HuH-7.5 (cell line): Measurements from ENCODE around the gene PTCH2.
A peak's percentile ranks its signal among the peaks of the same experiment; 100 is the strongest.
"Not testable (repeated sequence)": the region's sequence is repeated elsewhere in the genome, so short reads cannot be mapped to it uniquely, and the experiment has no call there.

Experiments
- DNase-seq: peaks from one replicate; pipeline ENCODE4 v3.0.0; 2011; ENCODE audit warnings: low spot score

Gene PTCH2

DNA sequence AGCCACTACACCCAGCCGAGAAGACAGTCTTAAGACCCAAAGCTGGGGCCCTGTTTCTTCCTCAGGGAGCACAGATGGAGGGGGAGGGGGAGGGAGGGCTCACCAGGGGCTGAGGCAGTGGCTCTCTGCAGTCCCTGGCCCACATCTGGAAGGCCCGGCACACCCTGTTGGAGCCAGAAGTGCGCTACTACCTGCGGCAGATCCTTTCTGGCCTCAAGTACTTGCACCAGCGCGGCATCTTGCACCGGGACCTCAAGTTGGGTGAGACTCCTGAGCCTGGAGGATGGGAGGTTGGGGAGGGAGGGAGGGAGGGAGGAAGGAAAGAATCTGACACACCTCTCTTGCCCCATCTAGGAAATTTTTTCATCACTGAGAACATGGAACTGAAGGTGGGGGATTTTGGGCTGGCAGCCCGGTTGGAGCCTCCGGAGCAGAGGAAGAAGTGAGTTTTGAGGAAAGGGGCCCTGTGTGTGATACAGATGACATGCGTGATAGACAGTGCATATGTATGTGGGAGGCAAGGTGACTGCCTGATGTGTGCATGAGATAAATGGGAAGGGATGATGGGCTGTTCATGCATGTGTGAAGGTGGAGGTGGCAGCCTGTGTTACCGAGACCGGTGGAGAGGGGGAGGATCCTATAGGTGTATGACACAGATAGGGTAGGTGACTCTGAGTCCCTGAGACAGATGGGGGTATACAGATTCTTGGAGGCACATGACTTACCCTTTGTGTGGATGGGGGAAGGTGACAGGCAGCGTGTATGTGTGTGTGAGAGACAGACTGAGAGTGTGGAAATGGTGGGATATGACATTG lies 41.4 kb downstream of the PTCH2 start:
- DNase-seq, result no peak

DNA sequence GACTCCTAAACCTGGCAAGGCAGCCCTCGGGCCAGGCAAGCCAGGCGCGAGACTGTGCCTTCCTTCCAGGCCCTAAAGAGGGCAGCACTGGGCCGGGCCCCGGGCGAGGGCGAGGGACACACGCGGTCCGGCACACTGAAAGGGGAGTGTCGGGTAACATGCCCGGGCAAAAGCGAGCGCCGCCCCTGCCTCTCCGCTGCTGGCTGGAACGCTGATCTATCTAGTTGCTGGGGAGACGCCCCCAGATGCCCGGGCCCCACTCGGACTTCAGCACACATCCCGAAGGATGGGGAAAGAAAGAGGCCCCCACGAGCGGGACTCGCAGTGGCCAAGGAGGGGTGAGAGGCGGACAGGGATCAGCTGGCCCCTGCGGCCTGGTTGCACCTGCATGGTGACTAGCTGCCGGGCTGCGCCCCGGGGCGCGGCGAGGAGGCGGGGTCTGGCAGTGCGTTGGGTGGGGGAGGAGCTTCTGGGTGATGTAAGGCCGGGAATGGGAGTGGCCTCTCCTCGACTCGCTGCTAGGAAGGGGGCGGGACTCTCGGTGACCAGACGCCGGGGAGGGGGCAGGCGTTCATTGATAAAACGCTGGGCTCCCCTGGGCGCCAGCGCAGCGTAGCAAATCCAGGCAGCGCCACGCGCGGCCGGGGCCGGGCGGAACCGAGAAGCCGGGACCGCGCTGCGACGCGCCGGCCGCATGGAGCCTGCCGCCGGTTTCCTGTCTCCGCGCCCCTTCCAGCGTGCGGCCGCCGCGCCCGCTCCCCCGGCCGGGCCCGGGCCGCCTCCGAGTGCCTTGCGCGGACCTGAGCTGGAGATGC lies 43.1 kb downstream of the PTCH2 start, which contains the start of gene PLK3:
Gene PLK3, plus strand, starts transcription at position 608 of the 815 bp plus-strand sequence. Its CDS starts 87 bp downstream, at position 695.
- peak; percentile 95 for DNase-seq

DNA sequence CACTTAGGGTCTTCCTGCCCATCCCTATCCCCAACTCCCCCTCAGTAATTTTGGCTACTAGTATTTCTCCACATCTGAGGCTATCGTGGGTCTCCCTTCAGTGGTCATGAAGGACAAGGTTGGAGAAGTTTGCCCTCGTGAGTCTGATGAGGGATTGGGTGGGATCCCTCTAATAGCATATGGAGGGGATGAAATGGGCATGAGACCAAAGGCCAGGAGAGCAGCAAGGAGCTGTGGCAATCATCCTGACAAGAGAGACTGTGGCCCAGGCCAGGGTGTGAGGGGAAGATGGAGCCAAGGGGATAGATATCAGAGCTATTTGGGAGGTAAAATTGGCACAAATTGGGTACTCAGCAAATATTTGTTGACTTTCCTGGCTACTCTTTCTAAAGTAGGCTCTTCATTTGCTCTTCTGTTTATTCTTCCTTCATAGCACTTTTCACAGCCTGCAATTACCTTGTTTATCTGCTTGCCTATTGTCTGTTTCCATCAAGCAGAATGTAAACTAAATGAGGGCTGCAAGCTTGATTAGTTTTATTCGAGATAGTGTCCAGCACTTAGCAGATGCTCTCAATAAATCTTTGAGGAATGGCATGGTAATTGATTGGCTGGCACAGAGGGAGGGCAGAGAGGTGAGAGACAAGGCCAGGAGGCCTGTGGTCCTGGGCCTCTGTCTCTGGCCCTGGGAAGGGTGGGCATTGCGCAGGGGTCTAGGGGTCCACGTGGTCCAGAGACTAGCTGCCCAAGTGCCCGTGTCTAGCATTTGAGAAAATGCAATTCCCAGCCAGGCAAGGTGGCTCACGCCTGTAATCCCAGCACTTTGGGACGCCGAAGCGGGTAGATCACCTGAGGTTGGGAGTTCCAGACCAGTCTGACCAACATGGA lies 44.3 kb downstream of the PTCH2 start:
- no peak for DNase-seq

DNA sequence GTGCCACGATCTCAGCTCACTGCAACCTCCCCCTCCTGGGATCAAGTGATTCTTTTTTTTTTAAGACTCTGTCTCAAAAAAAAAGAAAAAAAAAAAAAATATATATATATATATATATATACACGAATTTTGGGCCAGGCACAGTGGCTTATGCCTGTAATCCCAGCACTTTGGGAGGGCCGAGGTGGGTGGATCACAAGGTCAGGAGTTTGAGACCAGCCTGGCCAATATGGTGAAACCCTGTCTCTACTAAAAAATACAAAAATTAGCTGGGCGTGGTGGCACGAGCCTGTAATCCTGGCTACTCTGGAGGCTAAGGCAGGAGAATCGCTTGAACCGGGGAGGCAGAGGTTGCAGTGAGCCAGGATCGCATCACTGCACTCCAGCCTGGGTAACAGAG lies 45.2 kb downstream of the PTCH2 start:
- DNase-seq, result not testable (repeated sequence)

DNA sequence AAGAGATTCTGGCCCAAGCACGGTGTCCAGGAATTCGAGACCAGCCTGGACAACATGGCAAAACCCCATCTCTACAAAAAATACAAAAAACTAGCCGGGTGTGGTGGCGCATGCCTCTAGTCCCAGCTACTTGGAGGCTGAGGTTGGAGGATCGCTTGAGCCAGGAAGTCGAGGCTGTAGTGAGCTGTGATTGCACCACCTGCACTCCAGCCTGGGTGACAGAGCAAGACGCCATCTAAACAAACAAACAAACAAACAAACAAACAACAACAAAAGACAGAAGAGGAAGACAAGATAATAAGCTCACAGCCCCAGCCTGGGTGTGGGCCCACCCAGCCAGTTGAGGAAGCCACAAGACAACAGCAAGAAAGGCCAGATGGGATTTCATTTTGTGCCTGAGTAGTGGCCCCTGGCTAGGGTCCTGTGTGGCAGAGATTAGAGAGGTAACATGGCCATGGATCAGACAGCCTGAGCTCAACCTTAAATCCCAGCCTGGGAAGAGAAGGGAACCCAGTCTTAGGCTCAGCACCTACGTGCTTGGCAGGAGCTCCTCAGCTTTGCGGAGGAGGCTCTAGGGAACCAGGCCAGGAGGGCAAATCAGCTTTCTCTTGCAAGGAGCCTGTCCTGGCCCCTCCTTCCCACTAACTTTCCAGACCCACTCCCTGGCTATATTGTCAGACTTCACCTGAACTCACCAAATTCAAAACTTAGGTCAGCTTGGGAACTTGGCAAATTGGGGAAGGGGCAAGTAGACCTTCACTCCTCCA lies 50.1 kb downstream of the PTCH2 start:
- no peak for DNase-seq

DNA sequence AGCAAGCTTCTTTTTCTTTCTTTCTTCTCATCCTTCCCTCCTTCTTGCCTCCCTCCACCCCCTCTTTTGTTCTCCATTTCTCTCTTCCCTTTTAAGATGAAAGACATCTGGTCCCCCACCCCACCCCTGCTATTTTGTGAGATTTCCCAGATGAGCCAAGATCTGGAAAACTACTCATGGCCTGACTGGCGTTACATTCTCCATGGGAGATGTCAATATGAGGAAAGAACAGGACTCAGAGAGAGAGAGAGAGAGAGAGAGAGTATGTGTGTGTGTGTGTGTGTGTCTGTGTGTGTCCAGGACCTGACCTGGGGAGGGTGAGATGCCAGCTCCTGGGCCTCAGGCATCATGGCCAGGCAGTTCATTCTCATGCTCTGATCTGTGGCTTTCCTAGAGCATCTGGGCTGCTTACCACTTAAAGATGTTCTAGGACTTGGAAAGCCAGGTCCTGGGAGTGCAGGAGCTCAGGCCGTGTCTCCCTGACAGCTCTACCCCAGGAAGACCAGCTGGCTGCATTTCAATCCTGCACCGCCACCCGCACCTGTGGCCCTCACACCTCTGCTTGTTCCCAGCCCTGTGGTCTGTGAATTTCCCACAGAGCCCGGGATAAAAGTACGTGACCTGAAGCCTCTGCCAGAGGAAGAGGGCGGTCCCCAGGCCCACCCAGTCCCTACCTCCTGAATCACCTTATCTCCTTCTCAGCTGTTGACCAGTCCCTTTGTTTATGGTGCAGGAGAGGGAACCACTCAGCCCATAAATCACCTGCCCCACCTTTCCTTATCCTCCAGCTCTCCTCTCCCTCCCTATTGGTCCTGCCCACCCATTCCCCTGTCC lies 51.9 kb downstream of the PTCH2 start:
- DNase-seq, result no peak

DNA sequence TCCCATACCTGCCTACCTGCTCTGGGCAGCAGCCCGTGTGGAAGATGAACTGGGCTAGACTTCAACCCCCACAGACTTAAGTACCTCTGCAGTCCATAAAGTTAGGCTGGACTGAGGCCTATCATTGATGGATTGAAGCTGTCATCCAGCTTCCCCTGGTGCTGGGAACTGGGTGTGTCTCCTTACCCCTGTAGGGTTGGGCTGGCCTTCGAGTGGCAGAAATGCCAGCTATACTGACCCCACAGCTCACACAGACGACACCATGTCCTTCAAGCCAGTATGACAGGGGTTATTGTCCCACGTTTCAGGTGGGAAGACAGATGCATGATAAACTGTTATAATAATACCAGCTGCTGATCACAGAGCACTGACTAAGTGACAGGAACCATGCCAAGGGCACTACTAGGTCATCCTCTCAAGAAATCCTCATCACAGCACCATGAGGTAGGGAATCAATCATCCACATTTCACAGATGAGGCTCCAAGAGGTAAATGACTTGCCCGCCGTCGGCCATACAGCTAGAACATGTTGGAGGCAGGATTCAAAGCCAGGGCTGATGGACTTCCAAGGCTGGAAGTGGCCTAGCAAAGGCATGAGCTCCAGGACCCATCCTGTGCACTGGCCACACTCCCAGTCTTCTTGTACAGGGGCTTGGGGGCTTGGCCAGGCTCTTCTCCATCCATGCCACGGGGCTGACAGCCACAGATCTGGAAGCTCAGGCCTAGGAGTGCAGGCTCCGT lies 54.8 kb downstream of the PTCH2 start, which contains the start of gene BEST4:
Gene BEST4, minus strand, starts transcription at position 51 of the 741 bp plus-strand sequence. CDS start 465 bp downstream, outside the sequence.
- no peak for DNase-seq

DNA sequence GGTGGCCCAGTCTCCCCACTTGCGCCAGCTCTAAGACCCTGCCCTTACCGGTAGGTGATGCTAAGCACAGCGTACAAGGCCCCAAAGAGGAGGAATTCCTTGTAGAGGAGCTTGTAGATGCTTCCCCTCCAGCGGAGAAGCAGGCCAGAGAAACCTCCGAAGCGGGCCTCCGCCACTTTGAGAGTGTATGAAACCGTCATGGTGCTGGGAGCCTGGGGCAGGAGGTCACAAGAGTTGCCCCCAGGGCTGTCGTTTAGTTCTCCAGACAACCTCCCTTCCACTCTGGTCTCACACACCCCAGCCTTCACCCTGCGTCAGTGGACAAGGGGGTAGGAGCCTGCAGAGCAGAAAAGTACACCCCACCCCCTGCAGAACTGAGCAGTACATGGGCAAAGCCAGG lies 55.5 kb downstream of the PTCH2 start:
- no peak for DNase-seq

DNA sequence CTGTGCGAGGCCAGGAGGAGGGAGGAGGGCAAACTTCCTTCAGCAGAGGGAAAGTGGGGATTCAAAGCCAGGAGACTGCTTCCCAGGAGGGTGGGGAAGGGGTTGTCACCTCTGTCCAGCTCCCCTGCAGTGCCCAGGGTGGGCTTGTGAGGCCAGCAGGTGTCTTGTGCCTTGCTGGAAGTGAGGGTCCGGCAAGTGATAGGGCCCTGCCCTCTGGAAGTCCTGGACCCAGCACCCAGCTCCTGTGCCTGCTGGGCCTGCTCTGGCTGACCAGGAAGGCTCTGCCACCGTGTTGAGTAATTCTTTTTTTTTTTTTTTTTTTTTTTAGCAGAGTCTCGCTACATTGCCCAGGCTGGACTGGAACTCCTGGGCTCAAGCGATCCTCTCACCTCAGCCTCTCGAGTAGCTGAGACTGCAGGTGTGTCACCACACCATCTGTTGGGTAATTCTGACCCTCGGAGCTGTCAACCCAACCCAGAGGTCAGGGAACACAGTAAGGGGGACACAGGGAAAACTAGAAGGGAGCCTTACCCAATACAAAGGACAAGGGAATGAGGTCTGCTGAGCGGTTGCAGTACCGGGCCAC lies 56.1 kb downstream of the PTCH2 start:
- no peak for DNase-seq

DNA sequence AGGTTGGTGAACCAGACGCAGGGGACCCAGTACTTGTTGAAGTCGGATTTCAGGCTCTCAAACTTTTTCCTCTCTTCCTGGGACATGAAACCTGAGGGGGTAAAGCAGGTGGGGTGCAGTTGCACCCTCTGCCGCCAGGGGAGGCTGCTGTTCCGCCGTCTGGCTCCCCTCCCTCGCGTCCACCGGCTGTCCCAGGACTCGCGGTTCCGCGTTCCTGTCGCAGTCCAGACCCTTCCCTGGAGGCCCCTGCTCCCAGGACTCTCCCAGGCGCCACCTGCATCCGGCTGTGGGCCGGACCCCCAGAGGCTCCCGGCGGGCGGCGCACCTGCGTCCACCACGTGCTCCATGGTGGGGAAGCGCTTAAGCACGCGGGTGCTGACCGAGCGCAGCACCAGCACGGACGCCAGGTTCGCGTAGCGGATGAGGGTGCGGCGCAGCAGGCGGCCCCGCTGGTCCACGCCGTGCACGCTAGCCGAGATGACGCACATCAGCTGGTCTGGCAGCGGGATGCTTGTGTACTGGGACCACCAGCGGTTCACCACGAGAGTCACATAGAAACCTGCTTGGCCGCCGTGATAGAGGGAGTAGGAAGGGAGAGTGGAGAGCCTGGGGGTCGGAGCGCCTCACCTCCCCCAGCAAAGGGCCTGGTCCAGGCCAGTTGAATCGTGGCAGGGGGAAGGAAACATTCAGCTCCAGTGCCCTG lies 56.8 kb downstream of the PTCH2 start:
- DNase-seq, result peak; percentile 80

DNA sequence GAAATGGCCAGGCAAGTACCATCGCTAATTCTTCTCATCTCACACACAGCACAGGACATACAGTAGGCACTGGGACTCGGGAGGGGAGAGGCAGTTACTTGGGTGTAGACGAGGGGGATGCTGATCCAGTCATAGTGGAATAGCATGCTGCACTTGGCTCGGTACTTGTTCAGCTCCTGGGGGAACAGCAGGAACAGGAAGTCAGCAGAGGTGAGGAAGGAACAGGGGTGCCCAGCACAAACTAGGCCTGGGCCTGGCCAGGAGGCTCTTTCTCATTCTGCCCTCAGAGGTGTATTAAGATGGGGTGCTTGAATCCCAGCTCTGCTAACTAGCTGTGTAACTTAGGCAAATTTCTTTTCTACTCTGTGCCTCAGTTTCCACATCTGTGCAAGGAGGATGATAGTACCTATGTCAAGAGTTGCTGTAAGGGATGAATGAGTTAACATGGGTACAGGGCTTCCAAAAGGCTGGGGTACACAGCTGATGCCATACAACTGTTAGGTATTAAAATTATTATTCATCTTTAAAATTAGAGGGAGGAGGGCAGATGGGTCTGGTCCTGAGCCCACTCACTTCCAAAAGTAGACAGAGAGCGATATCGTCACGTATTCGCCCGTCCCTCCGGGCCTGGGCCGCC lies 57.4 kb downstream of the PTCH2 start:
- DNase-seq, result no peak

DNA sequence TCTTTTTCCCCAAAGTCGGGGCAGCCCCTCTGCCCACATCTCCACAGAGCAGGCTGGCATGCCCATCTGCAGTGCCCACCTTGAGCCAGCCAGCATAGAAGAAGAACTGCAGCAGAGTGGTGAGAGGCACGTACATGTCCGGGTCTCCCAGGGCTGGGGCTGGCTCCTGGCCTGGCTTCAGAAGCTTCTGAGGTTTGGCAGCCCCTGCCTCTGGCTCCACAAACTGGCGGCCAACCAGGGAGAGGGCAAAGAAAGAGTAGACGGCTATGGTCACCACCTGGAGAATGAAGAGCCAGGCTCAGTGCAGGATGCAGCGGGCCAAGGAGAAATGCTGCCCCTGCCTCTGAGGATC lies 58.0 kb downstream of the PTCH2 start:
- DNase-seq, result no peak

DNA sequence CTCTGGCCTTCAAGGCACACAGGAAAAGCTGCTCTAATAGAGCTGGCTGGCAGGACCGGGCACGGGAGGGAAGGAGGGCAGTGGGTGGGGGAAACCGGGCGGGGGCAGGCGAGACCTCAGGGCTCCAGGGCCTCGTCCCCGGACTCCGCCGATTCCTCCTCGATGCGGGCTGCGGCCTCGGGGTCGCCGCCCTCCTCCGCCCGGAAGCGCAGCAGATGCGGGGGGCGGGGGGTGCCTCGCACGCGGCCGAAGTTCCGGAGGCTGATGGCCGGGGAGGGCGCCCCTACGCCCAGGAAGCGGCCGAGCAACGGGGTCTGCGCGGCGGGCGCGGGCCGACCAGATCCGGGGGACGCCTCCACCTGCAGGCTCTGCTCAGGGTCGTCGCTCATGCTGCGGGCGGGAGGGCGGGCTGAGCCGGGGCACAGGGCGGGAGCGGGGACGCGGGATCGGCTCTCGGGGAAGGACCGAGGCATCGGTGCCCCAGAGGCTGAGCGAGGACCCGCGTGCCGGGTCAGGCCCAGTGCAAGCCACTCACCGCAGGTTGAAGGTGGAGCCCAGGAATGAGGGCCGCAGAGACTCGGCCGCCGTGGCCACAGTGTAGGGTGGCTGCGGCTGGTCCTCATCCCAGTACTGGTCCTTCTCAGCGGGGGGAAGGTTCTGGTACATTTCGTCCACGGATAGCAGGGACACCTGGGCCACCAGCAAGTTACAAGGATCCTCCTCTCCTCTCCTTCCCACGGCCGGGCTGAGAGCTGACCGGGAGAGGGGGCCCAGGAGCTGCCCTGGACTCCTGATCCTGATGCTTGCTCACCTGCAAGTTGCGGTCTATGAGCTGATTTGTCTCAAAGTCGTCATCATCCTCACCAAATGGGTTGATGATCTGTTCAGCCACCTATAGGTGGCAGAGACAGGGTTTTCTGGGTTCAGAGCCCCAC lies 58.7 kb downstream of the PTCH2 start:
- peak; percentile 32 for DNase-seq

DNA sequence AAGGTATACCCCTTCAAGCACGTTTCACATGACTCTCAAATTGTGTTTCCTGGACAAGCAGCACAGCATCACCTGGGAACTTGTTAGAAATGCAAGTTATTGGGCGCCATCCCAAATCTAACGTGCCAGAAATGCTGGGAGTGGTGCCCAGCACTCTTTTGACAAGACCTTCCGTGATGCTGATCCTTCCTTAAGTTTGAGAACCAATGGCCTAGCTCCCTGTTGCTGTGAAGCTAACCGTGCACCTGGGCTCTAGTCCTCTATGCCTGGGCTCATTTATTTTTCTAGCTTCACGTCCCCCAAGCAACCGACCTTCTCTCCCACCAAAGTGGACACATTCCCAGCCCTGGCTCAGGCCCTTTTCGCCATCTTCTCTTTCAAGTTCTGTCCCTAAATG lies 59.4 kb downstream of the PTCH2 start:
- no peak for DNase-seq

DNA sequence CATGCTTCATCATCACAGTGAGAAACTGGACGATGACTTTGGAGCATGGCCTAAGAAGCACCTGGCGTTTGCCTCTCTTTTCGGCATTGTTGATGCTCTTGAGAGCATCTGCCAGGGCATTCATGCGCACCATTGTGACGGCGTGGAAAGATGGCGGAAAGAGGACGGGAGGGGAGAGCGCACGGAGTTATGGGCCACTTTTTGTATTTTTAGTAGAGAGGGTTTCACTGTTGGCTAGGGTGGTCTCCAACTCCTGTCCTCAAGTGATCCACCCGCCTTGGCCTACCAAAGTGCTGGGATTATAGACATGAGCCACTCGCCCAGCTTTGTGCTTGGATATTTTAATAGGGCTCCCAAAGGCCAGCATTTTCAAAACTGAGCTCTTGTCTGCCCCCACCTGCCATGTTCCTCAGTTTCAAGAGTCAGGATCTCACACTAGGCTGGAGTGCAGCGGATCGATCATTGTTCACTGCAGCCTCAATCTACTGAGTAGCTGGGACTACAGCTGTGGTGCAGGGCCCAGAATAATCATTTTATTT lies 62.4 kb downstream of the PTCH2 start:
- DNase-seq, result no peak

DNA sequence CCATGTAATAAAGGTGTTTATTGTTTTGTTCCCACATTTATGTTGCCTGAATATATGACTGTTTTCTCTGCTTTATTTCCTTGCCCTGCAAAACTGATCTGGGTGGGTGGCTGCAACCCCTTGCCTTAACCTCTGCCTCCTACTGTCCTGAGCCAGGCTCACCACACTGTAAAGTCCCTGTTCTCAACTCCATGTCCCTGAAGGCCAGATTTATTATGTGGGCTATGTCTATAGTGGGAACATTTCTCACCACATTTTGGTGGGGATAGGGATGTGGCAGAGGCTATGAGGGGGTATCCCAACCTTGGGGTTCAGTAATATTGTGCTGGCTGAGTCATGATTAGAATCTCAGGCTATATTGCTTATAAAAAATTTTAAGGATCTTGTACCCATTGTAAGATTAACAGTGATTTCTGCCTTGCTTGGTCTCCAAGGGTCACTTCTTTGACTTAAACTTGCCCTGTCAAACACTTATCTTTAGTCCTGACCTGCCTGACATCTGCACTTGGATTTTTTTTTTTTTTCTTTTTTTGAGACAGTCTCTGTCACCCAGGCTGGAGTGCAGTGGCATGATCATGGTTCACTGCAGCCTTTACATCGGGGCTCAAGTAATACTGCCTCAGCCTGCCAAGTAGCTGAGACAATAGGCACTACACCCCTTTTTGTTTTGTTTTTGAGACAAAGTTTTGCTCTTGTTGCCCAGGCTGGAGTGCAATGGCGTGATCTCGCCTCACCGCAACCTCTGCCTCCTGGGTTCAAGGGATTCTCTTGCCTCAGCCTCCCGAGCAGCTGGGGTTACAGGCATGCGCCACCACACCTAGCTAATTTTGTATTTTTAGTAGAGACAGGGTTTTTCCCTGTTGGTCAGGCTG lies 64.1 kb downstream of the PTCH2 start:
- DNase-seq, result no peak
